Kidney tubule cell (primary cell): ENCODE measurements around the gene RTN4RL1.
A peak's percentile ranks its signal among the peaks of the same experiment; 100 is the strongest.

Experiments used
- DNase-seq: peaks from one replicate; pipeline ENCODE4 v3.0.0-alpha.2; 2018; ENCODE audit warnings: low spot score

RTN4RL1 gene

GRCh38 chr17:1948517-1948825 lies 76.7 kb downstream of the RTN4RL1 start:
- no peak for DNase-seq

- no peak for DNase-seq
Measured at GRCh38 chr17:1947743-1948516, 77.2 kb downstream of the RTN4RL1 start.

DNA sequence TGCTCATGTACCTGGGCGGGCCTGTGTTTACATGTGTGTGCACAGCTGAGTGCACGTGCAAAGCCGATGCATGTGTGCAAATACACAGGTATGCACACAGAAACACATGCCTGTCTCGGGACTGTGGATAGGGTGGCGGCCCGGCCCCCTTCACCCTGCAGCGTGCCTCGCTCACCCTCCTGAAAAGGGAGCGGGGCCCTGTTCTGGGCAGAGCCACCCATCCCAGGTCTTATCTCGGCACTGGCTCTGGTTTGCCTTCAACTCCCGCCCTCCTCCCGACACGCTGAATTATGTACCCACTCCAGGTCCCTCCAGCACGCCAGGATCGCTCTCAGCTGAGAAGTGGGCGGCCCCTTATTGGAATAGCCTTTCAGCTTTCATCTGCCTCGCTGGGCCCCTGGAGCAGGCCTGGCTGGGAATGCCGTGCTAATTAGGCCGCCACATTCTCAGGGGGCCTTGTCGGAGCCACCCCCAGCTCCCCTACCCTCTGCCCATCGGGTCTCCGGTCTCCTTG lies 77.8 kb downstream of the RTN4RL1 start:
- DNase-seq = no peak

DNA sequence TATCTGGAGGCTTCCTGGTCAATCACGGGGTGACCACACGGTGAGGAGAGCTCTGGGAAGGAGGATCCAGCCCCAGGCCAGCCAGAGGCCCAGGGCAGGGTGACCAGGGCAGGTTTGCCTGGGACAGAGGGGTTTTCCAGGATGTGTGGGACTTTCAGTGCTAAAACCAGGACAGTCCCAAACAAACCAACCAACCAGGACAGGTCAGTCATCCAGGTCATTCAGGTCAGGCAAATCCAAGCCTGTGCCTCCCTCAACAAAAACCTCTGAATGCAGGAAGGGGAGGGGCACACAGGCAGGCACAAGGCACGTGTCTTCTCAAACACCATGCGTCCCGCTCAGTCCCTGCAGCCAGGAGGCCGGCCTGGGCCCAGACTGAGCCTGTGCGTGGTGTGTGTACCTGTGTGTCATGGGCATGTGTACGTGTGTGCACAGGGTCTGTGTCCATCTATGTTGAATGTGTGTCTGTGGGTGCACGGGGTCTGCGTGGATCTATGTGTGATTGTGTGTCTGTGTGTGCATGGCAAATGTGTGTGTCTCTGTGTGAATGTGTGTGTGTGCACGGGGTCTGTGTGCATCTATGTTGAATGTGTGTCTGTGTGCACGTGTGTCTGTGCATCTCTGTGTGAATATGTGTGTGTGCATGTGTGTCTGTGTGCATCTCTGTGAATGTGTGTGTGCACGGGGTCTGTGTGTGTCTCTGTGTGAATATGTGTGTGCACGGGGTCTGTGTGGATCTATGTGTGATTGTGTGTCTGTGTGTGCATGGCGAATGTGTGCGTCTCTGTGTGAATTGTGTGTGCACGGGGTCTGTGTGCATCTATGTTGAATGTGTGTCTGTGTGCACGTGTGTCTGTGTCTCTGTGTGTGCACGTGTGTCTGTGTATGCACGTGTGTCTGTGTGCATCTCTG lies 78.9 kb downstream of the RTN4RL1 start:
- peak; percentile 20 for DNase-seq

DNA sequence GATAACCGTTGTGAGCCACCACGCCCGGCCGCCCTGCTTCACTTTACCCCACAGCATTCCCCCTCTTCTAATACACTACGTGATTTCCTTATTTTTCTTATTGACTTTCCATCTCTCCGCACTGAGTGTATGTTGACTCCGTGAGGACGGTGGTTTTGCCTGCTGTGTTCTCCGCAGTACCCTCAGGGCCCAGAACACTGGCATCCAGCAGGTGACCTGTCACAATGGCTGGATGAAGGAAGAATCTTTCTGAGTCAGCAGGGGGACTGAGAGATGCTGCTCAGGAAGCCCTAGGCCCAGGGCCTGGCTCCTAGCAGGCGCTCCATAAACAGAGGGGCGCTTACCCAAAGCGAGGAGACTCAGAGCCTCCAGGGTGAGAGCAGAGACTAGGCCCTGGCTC lies 79.5 kb downstream of the RTN4RL1 start:
- DNase-seq = no peak

DNA sequence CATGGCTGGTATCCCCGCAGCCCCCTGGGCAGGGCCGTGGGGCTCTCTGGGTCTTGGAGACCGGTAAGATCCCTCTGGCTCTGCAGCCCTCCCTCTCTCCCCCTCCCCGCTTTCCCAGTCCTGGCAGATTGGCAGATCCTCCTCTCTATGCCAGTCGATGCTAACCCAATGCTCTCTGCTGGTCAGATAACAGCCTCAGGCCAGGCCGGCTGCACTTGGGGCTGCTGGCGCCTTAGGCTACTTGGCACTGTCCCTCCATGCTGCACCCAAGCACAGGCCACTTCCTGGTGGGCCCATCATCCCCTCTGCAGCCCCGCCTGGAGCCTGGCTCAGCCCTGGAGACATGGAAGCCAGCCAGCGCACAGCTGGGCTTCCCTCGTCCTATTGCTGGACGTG lies 81.7 kb downstream of the RTN4RL1 start:
- no peak for DNase-seq

GRCh38 chr17:1942666-1943435 lies 82.3 kb downstream of the RTN4RL1 start:
- DNase-seq = no peak

GRCh38 chr17:1942066-1942365 lies 83.1 kb downstream of the RTN4RL1 start:
- DNase-seq = no peak

- DNase-seq = no peak
Measured at GRCh38 chr17:1941272-1942065, 83.7 kb downstream of the RTN4RL1 start.

DNA sequence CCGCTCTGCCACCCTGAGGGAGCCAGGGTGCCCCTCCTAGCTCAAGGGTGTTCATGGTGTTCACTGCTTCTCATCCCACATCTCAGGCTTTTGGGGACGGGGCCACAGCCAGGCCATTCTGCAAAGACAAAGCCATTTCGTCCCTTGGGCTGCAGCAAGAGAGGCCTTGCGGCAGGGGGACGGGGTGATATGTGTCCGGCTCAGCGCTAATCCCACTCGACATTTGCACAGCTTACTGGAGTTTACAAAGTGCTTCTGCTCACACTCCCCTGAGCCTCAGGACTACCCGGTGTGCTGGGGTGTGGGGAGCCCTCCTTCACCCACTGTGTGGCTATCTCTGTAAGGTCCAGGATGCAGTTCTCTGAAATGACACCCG lies 84.3 kb downstream of the RTN4RL1 start:
- no peak for DNase-seq

GRCh38 chr17:1939981-1940809 lies 84.9 kb downstream of the RTN4RL1 start:
- no peak for DNase-seq

DNA sequence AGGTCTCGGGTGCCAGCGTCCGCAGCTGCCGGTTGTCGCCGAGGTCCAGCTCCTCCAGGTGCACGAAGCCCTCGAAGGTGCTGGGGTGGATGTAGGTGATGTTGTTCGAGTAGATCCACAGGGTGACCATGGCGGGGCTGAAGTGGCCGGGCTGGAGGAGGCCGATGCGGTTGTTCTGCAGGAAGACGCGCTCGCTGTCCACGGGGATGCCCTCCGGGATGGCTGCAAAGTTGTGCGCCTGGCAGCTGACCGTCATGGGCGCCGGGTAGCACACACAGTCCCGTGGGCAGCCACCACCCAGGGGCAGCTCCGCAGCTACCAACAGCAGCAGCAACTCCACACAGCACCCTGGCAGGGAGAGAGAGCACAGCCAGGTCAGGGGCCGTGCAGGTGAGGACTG lies 87.7 kb downstream of the RTN4RL1 start:
- DNase-seq = no peak

- DNase-seq = no peak
Measured at GRCh38 chr17:1936766-1937165, 88.4 kb downstream of the RTN4RL1 start.

DNA sequence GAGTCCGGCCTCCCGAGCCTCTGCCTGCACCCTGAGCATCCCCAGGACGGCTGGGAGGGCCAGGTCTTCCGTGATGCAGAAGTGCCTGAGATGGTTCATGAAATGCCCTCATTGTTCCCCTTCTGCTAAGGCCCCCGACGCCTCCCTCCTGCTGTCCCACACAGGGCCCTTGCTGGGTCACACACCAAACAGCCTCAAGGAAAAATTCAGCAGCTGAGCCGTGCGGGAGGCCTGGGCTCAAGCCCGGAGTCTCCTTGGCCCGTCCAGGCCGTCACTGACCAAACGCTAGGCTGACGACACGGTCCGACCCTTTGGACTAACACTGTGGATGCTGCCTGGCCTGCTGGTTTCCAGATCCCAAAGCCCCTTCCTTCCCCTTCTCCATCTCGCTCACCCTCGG lies 90.2 kb downstream of the RTN4RL1 start:
- no peak for DNase-seq

DNA sequence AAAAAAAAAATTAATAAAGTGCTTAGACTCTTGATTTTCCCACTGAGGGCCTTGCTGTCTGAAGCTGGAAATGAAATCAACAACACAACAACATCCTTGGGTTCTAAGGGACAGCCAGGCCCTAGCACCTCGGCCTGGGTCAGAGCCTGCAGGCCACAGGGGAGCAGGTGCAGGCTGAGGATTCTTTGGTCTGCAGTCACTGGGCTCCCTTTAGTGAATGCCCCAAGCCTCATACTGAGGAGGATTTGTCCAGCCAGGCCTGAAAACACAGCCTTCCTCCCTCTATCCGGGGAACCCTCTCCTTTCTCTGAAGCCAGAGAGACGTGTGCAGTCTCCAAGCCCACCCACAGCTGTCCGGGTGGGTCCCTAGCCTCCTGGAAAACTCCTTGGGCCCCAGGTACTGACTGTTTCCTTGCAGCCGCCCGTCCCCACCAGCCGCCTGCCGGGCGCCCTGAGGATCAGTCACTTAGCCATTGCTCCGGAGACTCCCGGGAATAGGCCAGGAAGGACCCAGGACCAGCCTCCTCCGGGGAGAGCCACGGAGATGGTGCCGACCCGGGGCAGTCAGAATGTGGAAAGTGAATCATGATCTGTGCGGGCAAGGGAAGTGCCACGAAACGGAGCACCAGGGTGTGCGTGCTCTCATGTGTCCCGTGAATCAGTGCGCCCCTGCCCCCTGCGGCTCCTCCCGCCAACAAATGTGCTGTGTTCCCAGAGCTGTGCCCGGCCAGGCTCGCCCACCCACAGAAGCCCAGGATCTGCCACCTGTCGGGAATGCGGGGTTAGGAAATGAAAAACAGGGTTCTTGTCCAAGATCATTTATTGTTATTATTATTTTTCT lies 91.0 kb downstream of the RTN4RL1 start:
- no peak for DNase-seq

GRCh38 chr17:1931844-1932579 lies 93.1 kb downstream of the RTN4RL1 start:
- peak; percentile 64 for DNase-seq

DNA sequence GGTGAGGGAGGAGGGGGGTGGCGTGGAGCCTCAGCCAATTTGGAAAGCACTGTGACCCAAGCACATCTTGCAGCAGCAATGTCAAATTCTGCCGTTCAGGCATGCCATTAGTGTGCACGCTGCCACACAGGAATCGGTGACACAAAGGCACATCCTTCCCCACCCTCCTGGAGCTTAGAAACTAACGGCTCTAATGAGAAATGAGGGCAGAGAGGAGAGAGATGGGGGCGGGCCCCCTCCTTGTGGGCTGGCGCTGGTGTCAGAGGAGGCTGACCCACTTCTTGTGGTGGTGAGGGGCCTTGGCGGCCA lies 94.8 kb downstream of the RTN4RL1 start:
- DNase-seq = no peak

DNA sequence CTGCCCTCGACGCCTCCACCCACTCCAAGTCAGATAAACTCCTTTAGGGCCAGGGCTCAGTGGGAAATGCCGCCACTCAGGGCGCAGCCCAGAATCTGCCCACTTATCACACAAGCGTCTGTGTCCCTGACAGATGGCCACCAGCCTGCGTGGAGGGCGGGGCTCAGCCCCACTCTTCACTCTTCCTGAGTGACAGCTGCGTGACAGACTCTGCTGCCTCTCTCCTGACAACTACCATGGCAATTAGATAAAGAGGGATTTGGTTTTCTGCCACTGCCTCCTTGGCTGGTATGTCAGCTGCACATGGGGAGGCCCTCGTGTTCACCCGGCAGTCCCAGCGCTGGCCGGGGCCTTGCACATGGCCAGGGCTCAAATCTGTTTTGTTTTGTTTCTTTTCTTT lies 96.2 kb downstream of the RTN4RL1 start:
- DNase-seq = no peak

DNA sequence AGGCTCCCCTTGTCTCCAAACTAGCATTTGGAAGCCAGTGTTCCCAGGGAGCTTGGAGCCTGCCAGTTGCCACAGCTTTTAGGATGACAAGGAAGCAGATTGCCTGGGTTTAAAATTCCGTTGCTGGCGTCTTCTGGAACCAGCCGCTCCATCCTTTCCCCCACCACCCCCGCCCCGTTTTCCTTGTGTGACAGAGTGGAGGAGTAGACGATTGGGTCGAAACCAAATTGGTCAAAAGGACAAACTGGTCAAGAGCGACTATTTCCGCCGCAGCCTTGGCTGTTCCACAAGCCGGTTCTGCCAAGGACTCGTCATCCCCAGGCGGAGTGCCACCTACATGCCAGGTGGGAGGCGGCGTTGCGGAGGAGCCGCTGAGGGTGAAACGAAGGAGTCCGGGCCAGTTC lies 104.2 kb downstream of the RTN4RL1 start:
- no peak for DNase-seq

DNA sequence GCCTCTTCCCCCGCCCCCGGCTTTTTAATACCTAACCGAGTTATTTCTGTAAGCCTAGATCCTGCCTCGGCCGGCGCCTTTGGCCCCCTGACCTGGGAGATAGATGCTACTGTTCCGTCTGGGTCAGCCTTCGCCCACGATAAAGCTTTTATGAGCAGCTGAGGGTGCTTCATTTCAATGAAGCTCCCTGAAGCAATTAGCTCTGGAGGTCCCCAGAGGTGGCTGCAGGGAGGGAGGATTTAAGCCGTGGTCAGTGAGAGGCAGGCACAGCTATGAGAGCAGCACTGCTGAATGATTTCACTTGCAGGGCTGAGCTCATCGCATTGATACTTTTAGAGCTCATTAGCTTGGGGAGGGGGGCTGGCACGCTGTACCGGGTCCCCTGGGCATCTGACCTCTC lies 105.9 kb downstream of the RTN4RL1 start:
- no peak for DNase-seq
